Hepatocyte (in vitro differentiated cells): ENCODE data around the gene NCLN. TPM values are rescaled to one million over a fixed set of nuclear protein-coding genes. Genes with fewer than 3 reads are reported as not detected.

ENCODE experiments used
- DNase-seq: peaks from one replicate; pipeline ENCODE4 v3.0.0-alpha.2; 2016; ENCODE audit warnings: low spot score
- H2AFZ ChIP-seq: fragments of 200-600 bp; sonication (generic); 2 replicates; pipeline ENCODE4 v1.6.0; 2016; ENCODE audit warnings: antibody characterized with exemption, mild to moderate bottlenecking
- H3K27ac ChIP-seq: fragments of 200-600 bp; sonication (generic); 2 replicates; pipeline ENCODE4 v1.5.1; 2016; ENCODE audit warnings: mild to moderate bottlenecking
- H3K27me3 ChIP-seq: fragments of 200-600 bp; sonication (generic); 2 replicates; pipeline ENCODE4 v1.6.1; 2016
- H3K36me3 ChIP-seq: fragments of 200-600 bp; sonication (generic); replicated peaks from 2 replicates; pipeline ENCODE4 v1.5.1; 2016; ENCODE audit warnings: low read depth; ENCODE audit not compliant: insufficient read depth
- H3K4me1 ChIP-seq: fragments of 200-600 bp; sonication (generic); 2 replicates; pipeline ENCODE4 v1.5.1; 2016; ENCODE audit warnings: mild to moderate bottlenecking, moderate library complexity; ENCODE audit not compliant: insufficient read depth
- H3K4me2 ChIP-seq: fragments of 200-600 bp; sonication (generic); 2 replicates; pipeline ENCODE4 v1.6.0; 2016
- H3K4me3 ChIP-seq: fragments of 200-600 bp; sonication (generic); 2 replicates; pipeline ENCODE4 v1.5.1; 2016; ENCODE audit warnings: mild to moderate bottlenecking
- H3K79me2 ChIP-seq: fragments of 200-600 bp; sonication (generic); 2 replicates; pipeline ENCODE4 v1.6.0; 2017; ENCODE audit warnings: mild to moderate bottlenecking
- H3K9me2 ChIP-seq: fragments of 200-600 bp; sonication (generic); replicated peaks from 2 replicates; pipeline ENCODE4 v1.6.0; 2017; ENCODE audit warnings: mild to moderate bottlenecking; ENCODE audit not compliant: insufficient read depth
- H3K9me3 ChIP-seq: fragments of 200-600 bp; sonication (generic); 2 replicates; pipeline ENCODE4 v1.5.1; 2016; ENCODE audit warnings: low read depth, mild to moderate bottlenecking
- H4K20me1 ChIP-seq: fragments of 200-600 bp; sonication (generic); 2 replicates; pipeline ENCODE4 v1.6.0; 2016; ENCODE audit warnings: mild to moderate bottlenecking; ENCODE audit not compliant: insufficient read depth, poor library complexity, severe bottlenecking
- EZH2 ChIP-seq: fragments of 200-600 bp; sonication (generic); IDR thresholded peaks from 2 replicates; pipeline ENCODE4 v1.6.1; 2016; ENCODE audit warnings: antibody characterized with exemption, mild to moderate bottlenecking, borderline replicate concordance
- EZH2phosphoT487 ChIP-seq: fragments of 200-600 bp; sonication (generic); IDR thresholded peaks from one replicate; pipeline ENCODE4 v1.6.1; 2018; ENCODE audit warnings: antibody characterized with exemption, mild to moderate bottlenecking, low read depth, moderate library complexity; ENCODE audit not compliant: unreplicated experiment, severe bottlenecking
- WGBS: methylation state at CpG from one replicate; pipeline ENCODE4 v1.1.6; 2016; ENCODE audit warnings: low lambda C conversion rate; ENCODE audit errors: missing lambda C conversion rate; 5-methylcytosine and 5-hydroxymethylcytosine counted together
- polyA plus RNA-seq: library from polyadenylated mRNA; unstranded; fragments of >200 nt; fragmentation: Nextera tagmentation; extraction: Ambion mirVana; gene quantifications from 2 replicates; pipeline ENCODE4 v1.2.1, GENCODE V29; 2016
- total RNA-seq: library from RNA; depleted of rRNA; stranded (reverse); fragments of >200 nt; gene quantifications from 2 replicates; pipeline ENCODE4 v1.2.3, GENCODE V29; 2014
- TF ChIP-seq, protein P1 (sequence below): fragments of 200-600 bp; sonication (generic); IDR thresholded peaks from 2 replicates; pipeline ENCODE4 v1.5.1; 2016; ENCODE audit warnings: antibody characterized with exemption, mild to moderate bottlenecking; ENCODE audit not compliant: poor library complexity

The NCLN gene
- total and polyA plus RNA-seq, 2 experiments from 2014 or later = 44.9 to 94.2 TPM

DNA sequence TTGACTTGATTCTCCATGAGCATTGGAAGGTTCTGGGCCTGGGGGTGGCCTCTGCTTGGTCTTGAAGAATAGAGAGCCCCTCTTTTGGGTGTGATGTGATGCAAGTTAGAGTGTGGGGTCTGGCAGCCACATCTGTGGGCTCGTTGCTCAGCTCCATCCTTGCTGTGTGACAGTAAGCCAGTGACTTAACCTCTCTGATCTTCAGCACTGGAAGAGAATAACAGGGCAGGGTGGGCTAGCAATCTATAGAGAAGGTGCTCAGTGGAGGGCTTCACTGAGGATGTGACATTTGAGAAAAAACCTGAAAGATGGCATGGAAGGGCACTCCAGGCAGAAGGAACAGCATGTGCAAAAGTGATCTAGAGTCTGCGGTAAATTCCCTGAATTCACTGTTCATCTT, 66.9 kb downstream of the NCLN start:
- no peaks in the 10 kb centered on the region for H3K36me3 ChIP-seq
- 93% methylated on average over 2 of the region's 2 CpGs for WGBS
- H3K9me3 ChIP-seq = no peaks in the 10 kb centered on the region
- H2AFZ ChIP-seq = no peak overlapping the region
- no peak overlapping the region for H3K27ac ChIP-seq
- TF ChIP-seq, protein P1, sequence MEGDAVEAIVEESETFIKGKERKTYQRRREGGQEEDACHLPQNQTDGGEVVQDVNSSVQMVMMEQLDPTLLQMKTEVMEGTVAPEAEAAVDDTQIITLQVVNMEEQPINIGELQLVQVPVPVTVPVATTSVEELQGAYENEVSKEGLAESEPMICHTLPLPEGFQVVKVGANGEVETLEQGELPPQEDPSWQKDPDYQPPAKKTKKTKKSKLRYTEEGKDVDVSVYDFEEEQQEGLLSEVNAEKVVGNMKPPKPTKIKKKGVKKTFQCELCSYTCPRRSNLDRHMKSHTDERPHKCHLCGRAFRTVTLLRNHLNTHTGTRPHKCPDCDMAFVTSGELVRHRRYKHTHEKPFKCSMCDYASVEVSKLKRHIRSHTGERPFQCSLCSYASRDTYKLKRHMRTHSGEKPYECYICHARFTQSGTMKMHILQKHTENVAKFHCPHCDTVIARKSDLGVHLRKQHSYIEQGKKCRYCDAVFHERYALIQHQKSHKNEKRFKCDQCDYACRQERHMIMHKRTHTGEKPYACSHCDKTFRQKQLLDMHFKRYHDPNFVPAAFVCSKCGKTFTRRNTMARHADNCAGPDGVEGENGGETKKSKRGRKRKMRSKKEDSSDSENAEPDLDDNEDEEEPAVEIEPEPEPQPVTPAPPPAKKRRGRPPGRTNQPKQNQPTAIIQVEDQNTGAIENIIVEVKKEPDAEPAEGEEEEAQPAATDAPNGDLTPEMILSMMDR = no peak
- TF ChIP-seq EZH2 (no peak), EZH2phosphoT487 (no peak)
- no peaks in the 10 kb centered on the region for H3K9me2 ChIP-seq
- no peaks in the 10 kb centered on the region for H3K4me1 ChIP-seq
- no peaks in the 10 kb centered on the region for H3K79me2 ChIP-seq
- H4K20me1 ChIP-seq = no peaks in the 10 kb centered on the region
- no peaks in the 10 kb centered on the region for H3K27me3 ChIP-seq
- no peak overlapping the region for H3K4me3 ChIP-seq
- DNase-seq = no peak
- H3K4me2 ChIP-seq = no peak overlapping the region

DNA sequence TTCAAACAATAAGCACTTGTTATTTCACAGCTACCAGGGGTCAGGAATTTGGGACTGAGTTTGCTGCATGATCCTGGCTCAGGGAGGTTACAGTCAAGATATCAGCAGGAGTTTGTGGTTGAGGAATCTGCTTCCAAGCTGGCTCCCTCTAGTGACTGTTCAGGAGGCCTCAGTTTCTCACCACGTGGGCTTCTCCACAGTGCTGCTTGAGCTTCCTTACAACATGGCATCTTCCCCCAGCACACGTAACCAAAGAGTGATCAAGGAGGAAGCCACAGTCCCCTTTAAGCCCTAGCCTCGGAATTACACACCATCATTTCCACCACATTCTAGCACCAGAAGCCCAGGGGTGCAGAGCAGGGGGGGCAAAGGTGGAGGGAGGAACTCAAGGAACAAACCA, 67.5 kb downstream of the NCLN start:
- Histone ChIP-seq H3K27me3 (no peaks in the 10 kb centered on the region), H3K4me1 (no peaks in the 10 kb centered on the region), H2AFZ (no peak overlapping the region), H3K27ac (no peak overlapping the region), H3K4me2 (no peak overlapping the region), H3K9me2 (no peaks in the 10 kb centered on the region), H3K36me3 (no peaks in the 10 kb centered on the region), H4K20me1 (no peaks in the 10 kb centered on the region), H3K9me3 (no peaks in the 10 kb centered on the region), H3K79me2 (no peaks in the 10 kb centered on the region), H3K4me3 (no peak overlapping the region)
- TF ChIP-seq EZH2phosphoT487 (no peak), EZH2 (no peak)
- TF ChIP-seq, protein P1 = no peak
- WGBS = 51% methylated on average over 3 of the region's 3 CpGs
- no peak for DNase-seq

- DNase-seq = no peak
- H3K9me3 ChIP-seq = no peaks in the 10 kb centered on the region
- H3K4me3 ChIP-seq = no peak overlapping the region
- no peaks in the 10 kb centered on the region for H4K20me1 ChIP-seq
- H3K9me2 ChIP-seq = no peaks in the 10 kb centered on the region
- H3K27me3 ChIP-seq = no peaks in the 10 kb centered on the region
- no peak overlapping the region for H3K27ac ChIP-seq
- H3K36me3 ChIP-seq = no peaks in the 10 kb centered on the region
- H2AFZ ChIP-seq = no peak overlapping the region
- TF ChIP-seq EZH2 (no peak), EZH2phosphoT487 (no peak)
- TF ChIP-seq, protein P1 = no peak
- no peaks in the 10 kb centered on the region for H3K79me2 ChIP-seq
- H3K4me1 ChIP-seq = no peaks in the 10 kb centered on the region
- H3K4me2 ChIP-seq = no peak overlapping the region
Observed at GRCh38 chr19:3254520-3254919, 68.8 kb downstream of the NCLN start.

- Histone ChIP-seq H3K27me3 (no peaks in the 10 kb centered on the region), H3K4me3 (no peak overlapping the region), H3K4me1 (no peaks in the 10 kb centered on the region), H4K20me1 (no peaks in the 10 kb centered on the region), H2AFZ (no peak overlapping the region), H3K9me3 (no peaks in the 10 kb centered on the region), H3K9me2 (no peaks in the 10 kb centered on the region), H3K36me3 (no peaks in the 10 kb centered on the region), H3K79me2 (no peaks in the 10 kb centered on the region), H3K27ac (no peak overlapping the region), H3K4me2 (no peak overlapping the region)
- 94% methylated on average over 8 of the region's 8 CpGs for WGBS
- TF ChIP-seq EZH2 (no peak), EZH2phosphoT487 (no peak)
- TF ChIP-seq, protein P1 = no peak
- DNase-seq = no peak
Observed at GRCh38 chr19:3257071-3257470, 71.3 kb downstream of the NCLN start.
